Tibial artery (tissue), 4 donors: ENCODE measurements around the gene DOCK1.

Experiments
- DNase-seq, 2 donors: peaks; one replicate each; pipeline ENCODE4 v3.0.0-alpha.2; 2019
- H3K27ac ChIP-seq, 2 donors: fragments of 200-600 bp; sonication (generic) in 1 of 2; 1 replicate in 1 of 2; 2 replicates in 1 of 2; pipeline ENCODE4 v1.5.1; 2018 to 2019; ENCODE audit warnings: mild to moderate bottlenecking in 1 of 2
- H3K27me3 ChIP-seq, 2 donors: fragments of 200-600 bp; sonication (generic) in 1 of 2; one replicate each; pipeline versions ENCODE4 v1.5.1 to v1.6.0; 2016 to 2019
- H3K36me3 ChIP-seq, 3 donors: fragments of 200-600 bp; sonication (generic) in 2 of 3; one replicate each; pipeline ENCODE4 v1.5.1; 2016 to 2019; ENCODE audit warnings: mild to moderate bottlenecking in 2 of 3
- H3K4me1 ChIP-seq, 4 donors: fragments of 200-600 bp; sonication (generic) in 2 of 4; 1 replicate in 3 of 4; 2 replicates in 1 of 4; pipeline ENCODE4 v1.5.1; 2016 to 2019
- H3K4me3 ChIP-seq, 2 donors: fragments of 200-600 bp; sonication (generic) in 1 of 2; 1 replicate in 1 of 2; 2 replicates in 1 of 2; pipeline ENCODE4 v1.5.1; 2018 to 2019; ENCODE audit warnings: mild to moderate bottlenecking in 2 of 2
- H3K9me3 ChIP-seq, 3 donors: fragments of 200-600 bp; sonication (generic) in 1 of 3; one replicate each; pipeline ENCODE4 v1.5.1; 2016 to 2019
- CTCF ChIP-seq, 2 experiments: fragments of 200-600 bp in 1 of 2; fragments of 450-650 bp in 1 of 2; IDR thresholded peaks; one replicate each; pipeline ENCODE4 v1.5.1; 2017 to 2019; ENCODE audit warnings: antibody characterized with exemption in 2 of 2, mild to moderate bottlenecking in 1 of 2, moderate library complexity in 1 of 2
- intact Hi-C: fragments of 100-400 bp; cut with DNase I; formaldehyde crosslinking; loops from one replicate; pipeline ENCODE4 v1.15.0; 2023; ENCODE audit warnings: low total_unique reads

DOCK1 gene

GRCh38 chr10:127354992-127355391, 449.8 kb downstream of the DOCK1 start:
- no peak overlapping the region for H3K27ac ChIP-seq

GRCh38 chr10:127356360-127356759, 451.1 kb downstream of the DOCK1 start:
- intact Hi-C loops, result no loop called here
- Histone ChIP-seq H3K4me1 (peaks cover 0 to 7% (median 0%) of the 10 kb centered on the region in 4 donors), H3K27ac (no peak overlapping the region), H3K9me3 (no peaks in the 10 kb centered on the region), H3K27me3 (no peaks in the 10 kb centered on the region), H3K4me3 (no peak overlapping the region), H3K36me3 (peaks cover 0 to 29% (median 5%) of the 10 kb centered on the region in 3 donors)
- DNase-seq, result no peak
- no peak for TF ChIP-seq CTCF (IDR thresholded peaks at IDR 0.05)

More at GRCh38 chr10:127354992-127355391, 449.8 kb downstream of the DOCK1 start:
- no peaks in the 10 kb centered on the region for H3K27me3 ChIP-seq
- DNase-seq, result no peak
- no peak overlapping the region for H3K4me3 ChIP-seq
- H3K36me3 ChIP-seq, result peaks cover 0 to 29% (median 5%) of the 10 kb centered on the region in 3 donors
- TF ChIP-seq CTCF (IDR thresholded peaks at IDR 0.05), result peak in 1 of 2 experiments; percentile 33
- no peaks in the 10 kb centered on the region for H3K9me3 ChIP-seq
- peaks cover 0 to 7% (median 0%) of the 10 kb centered on the region in 4 donors for H3K4me1 ChIP-seq
- intact Hi-C loops, result no loop called here

- no peak for TF ChIP-seq CTCF (IDR thresholded peaks at IDR 0.05)
- H3K4me1 ChIP-seq, result peaks cover 0 to 7% (median 0%) of the 10 kb centered on the region in 4 donors
- H3K4me3 ChIP-seq, result no peak overlapping the region
- peaks cover 0 to 35% (median 6%) of the 10 kb centered on the region in 3 donors for H3K36me3 ChIP-seq
- no peak overlapping the region for H3K27ac ChIP-seq
- H3K27me3 ChIP-seq, result no peaks in the 10 kb centered on the region
- no peaks in the 10 kb centered on the region for H3K9me3 ChIP-seq
- DNase-seq, result no peak
- intact Hi-C loops, result no loop called here
Observed at GRCh38 chr10:127357265-127357664, 452.0 kb downstream of the DOCK1 start.

- Histone ChIP-seq H3K27ac (no peak overlapping the region), H3K4me1 (peaks cover 0 to 7% (median 0%) of the 10 kb centered on the region in 4 donors), H3K4me3 (no peak overlapping the region), H3K36me3 (peaks cover 0 to 42% (median 14%) of the 10 kb centered on the region in 3 donors), H3K27me3 (no peaks in the 10 kb centered on the region), H3K9me3 (no peaks in the 10 kb centered on the region)
- intact Hi-C loops, result no loop called here
- no peak for DNase-seq
- TF ChIP-seq CTCF (IDR thresholded peaks at IDR 0.05), result no peak
Observed at GRCh38 chr10:127358337-127358736, 453.1 kb downstream of the DOCK1 start.

- DNase-seq, result no peak
- H3K4me1 ChIP-seq, result peaks cover 0 to 6% (median 0%) of the 10 kb centered on the region in 4 donors
- no peak overlapping the region for H3K27ac ChIP-seq
- peaks cover 0 to 55% (median 24%) of the 10 kb centered on the region in 3 donors for H3K36me3 ChIP-seq
- H3K9me3 ChIP-seq, result no peaks in the 10 kb centered on the region
- no peaks in the 10 kb centered on the region for H3K27me3 ChIP-seq
- no peak for TF ChIP-seq CTCF (IDR thresholded peaks at IDR 0.05)
- no peak overlapping the region for H3K4me3 ChIP-seq
- intact Hi-C loops, result no loop called here
Observed at GRCh38 chr10:127364034-127364433, 458.8 kb downstream of the DOCK1 start.

GRCh38 chr10:127368101-127368500, 462.9 kb downstream of the DOCK1 start:
- TF ChIP-seq CTCF (IDR thresholded peaks at IDR 0.05), result no peak
- intact Hi-C loops, result no loop called here
- no peaks in the 10 kb centered on the region for H3K27me3 ChIP-seq
- no peaks in the 10 kb centered on the region for H3K9me3 ChIP-seq
- no peak for DNase-seq
- H3K4me3 ChIP-seq, result no peak overlapping the region
- peak overlapping the region in 1 of 2 donors; percentile 43 for H3K27ac ChIP-seq
- peaks cover 0 to 6% (median 0%) of the 10 kb centered on the region in 4 donors for H3K4me1 ChIP-seq
- H3K36me3 ChIP-seq, result peaks cover 0 to 48% (median 17%) of the 10 kb centered on the region in 3 donors
